SK-N-SH (cell line): ENCODE results near the gene EIF4E1B. TPM values are rescaled to one million over a fixed set of nuclear protein-coding genes. Genes with fewer than 3 reads are reported as not detected.

Experiments
- CHD2 ChIP-seq: fragments of 150-350 bp; IDR thresholded peaks from 2 replicates; pipeline ENCODE4 v1.6.1; 2018; ENCODE audit warnings: low read length; ENCODE audit not compliant: partially characterized antibody
- ELF1 ChIP-seq: IDR thresholded peaks from 2 replicates; pipeline ENCODE4 v1.4.0; 2012
- EP300 ChIP-seq, 2 experiments: IDR thresholded peaks; 2 replicates each; pipeline versions ENCODE4 v1.4.0 to v1.6.1; 2012; ENCODE audit warnings: borderline replicate concordance in 1 of 2, low read depth in 1 of 2, low read length in 1 of 2
- EZH2phosphoT487 ChIP-seq: fragments of 200-600 bp; sonication (generic); IDR thresholded peaks from 2 replicates; pipeline ENCODE4 v1.6.1; 2017; ENCODE audit warnings: low read depth, mixed run types, mild to moderate bottlenecking, antibody characterized with exemption, moderate library complexity, borderline replicate concordance
- FOSL2 ChIP-seq: IDR thresholded peaks from 2 replicates; pipeline ENCODE4 v1.4.0; 2012; ENCODE audit warnings: low read depth, mild to moderate bottlenecking, moderate library complexity, borderline replicate concordance
- GABPA ChIP-seq: IDR thresholded peaks from 2 replicates; pipeline ENCODE4 v1.4.0; 2012; ENCODE audit warnings: low read depth, mild to moderate bottlenecking
- GATA2 ChIP-seq: sonication (generic); formaldehyde crosslinking; IDR thresholded peaks from 2 replicates; pipeline ENCODE4 v1.5.0; 2020; ENCODE audit warnings: mild to moderate bottlenecking, missing genetic modification reagents
- JUND ChIP-seq: IDR thresholded peaks from 2 replicates; pipeline ENCODE4 v1.4.0; 2012
- MAX ChIP-seq: IDR thresholded peaks from 2 replicates; pipeline ENCODE4 v1.4.0; 2012; ENCODE audit warnings: low read depth
- MEF2A ChIP-seq: IDR thresholded peaks from 2 replicates; pipeline ENCODE4 v1.4.0; 2012; ENCODE audit warnings: low read depth, borderline replicate concordance
- MXI1 ChIP-seq: IDR thresholded peaks from 2 replicates; pipeline ENCODE4 v1.6.1; 2012; ENCODE audit warnings: mild to moderate bottlenecking, low read depth, low read length, improper control_type of control experiment
- PBX3 ChIP-seq: IDR thresholded peaks from 2 replicates; pipeline ENCODE4; 2012
- RFX5 ChIP-seq: IDR thresholded peaks from 2 replicates; pipeline ENCODE4 v1.6.1; 2012; ENCODE audit warnings: mild to moderate bottlenecking, improper control_type of control experiment, low read length
- SMC3 ChIP-seq: IDR thresholded peaks from 2 replicates; pipeline ENCODE4 v1.6.1; 2012; ENCODE audit warnings: low read depth, low read length, improper control_type of control experiment
- TEAD4 ChIP-seq: IDR thresholded peaks from 2 replicates; pipeline ENCODE4 v1.4.0; 2012; ENCODE audit warnings: mild to moderate bottlenecking, borderline replicate concordance; ENCODE audit not compliant: insufficient read depth
- YY1 ChIP-seq: IDR thresholded peaks from 2 replicates; pipeline ENCODE4 v1.4.0; 2012; ENCODE audit warnings: low read depth, mild to moderate bottlenecking
- ZBTB33 ChIP-seq: IDR thresholded peaks from 2 replicates; pipeline ENCODE4 v1.4.0; 2012; ENCODE audit warnings: low read depth, borderline replicate concordance
- polyA plus RNA-seq, 3 experiments: library from polyadenylated mRNA; depleted of rRNA; stranded (reverse); fragments of >200 nt; gene quantifications; 2 replicates each; pipeline ENCODE4 v1.2.3, GENCODE V29; 2012
- TF ChIP-seq, protein P1 (sequence below): fragments of 150-350 bp; IDR thresholded peaks from 2 replicates; pipeline ENCODE4 v1.6.1; 2017; ENCODE audit warnings: antibody characterized with exemption, low read length, low read depth, borderline replicate concordance
- TF ChIP-seq, protein P2 (sequence below): fragments of 150-350 bp; IDR thresholded peaks from 2 replicates; pipeline ENCODE4 v1.6.1; 2016; ENCODE audit warnings: mild to moderate bottlenecking, low read depth, low read length

Gene EIF4E1B
- polyA plus RNA-seq, 1 of the 3 experiments (the other 2 are of a cell fraction): not detected

GRCh38 chr5:176614805-176615478 lies 15.5 kb upstream of the EIF4E1B start (continued):
- TF ChIP-seq RFX5 (no peak), EP300 (IDR thresholded peaks at IDR 0.05; ENCODE audit: borderline replicate concordance in 1 of 2, low read depth in 1 of 2, low read length in 1 of 2) (peak in 1 of 2 experiments; percentile 44; a peak in 1 of 4 replicates), GABPA (no peak), SMC3 (no peak), YY1 (no peak), PBX3 (0 out of 2 replicates have a peak, but pooled peaks have one; percentile 55), TEAD4 (no peak), FOSL2 (peak; percentile 98), MEF2A (no peak), MXI1 (no peak), MAX (0 out of 2 replicates have a peak, but pooled peaks have one; percentile 33), ELF1 (no peak), JUND (peak; percentile 91; the same call in 1 of the 2 replicates), CHD2 (no peak), ZBTB33 (no peak), EZH2phosphoT487 (no peak), GATA2 (CRISPR knock-in tag) (no peak)
- TF ChIP-seq, protein P1, sequence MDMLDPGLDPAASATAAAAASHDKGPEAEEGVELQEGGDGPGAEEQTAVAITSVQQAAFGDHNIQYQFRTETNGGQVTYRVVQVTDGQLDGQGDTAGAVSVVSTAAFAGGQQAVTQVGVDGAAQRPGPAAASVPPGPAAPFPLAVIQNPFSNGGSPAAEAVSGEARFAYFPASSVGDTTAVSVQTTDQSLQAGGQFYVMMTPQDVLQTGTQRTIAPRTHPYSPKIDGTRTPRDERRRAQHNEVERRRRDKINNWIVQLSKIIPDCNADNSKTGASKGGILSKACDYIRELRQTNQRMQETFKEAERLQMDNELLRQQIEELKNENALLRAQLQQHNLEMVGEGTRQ: no peak
- TF ChIP-seq, protein P2, sequence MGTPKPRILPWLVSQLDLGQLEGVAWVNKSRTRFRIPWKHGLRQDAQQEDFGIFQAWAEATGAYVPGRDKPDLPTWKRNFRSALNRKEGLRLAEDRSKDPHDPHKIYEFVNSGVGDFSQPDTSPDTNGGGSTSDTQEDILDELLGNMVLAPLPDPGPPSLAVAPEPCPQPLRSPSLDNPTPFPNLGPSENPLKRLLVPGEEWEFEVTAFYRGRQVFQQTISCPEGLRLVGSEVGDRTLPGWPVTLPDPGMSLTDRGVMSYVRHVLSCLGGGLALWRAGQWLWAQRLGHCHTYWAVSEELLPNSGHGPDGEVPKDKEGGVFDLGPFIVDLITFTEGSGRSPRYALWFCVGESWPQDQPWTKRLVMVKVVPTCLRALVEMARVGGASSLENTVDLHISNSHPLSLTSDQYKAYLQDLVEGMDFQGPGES: no peak
- TF ChIP-seq, all 33 proteins: peak for 9
